Measurements from ENCODE around the gene KCNE1. TPM values are rescaled to one million over a fixed set of nuclear protein-coding genes. Genes with fewer than 3 reads are reported as not detected.

Gene KCNE1
- total RNA-seq, 1 donor = 1.2 TPM

- H3K9me3 ChIP-seq (ENCODE audit: low read depth, low read length) = no peaks in the 10 kb centered on the region
- H3K4me3 ChIP-seq (ENCODE audit: low read length) = no peak overlapping the region
- H3K27me3 ChIP-seq (ENCODE audit: insufficient read depth, low read length) = no peaks in the 10 kb centered on the region
- peaks cover 46% of the 10 kb centered on the region for H3K4me1 ChIP-seq (ENCODE audit: insufficient read depth, low read length)
Measured at GRCh38 chr21:34545079-34545884, 33.3 kb upstream of the KCNE1 start.

GRCh38 chr21:34544032-34544496, 32.1 kb upstream of the KCNE1 start:
- Histone ChIP-seq H3K4me3 (ENCODE audit: low read length) (no peak overlapping the region), H3K9me3 (ENCODE audit: low read depth, low read length) (no peaks in the 10 kb centered on the region), H3K27me3 (ENCODE audit: insufficient read depth, low read length) (no peaks in the 10 kb centered on the region), H3K4me1 (ENCODE audit: insufficient read depth, low read length) (peaks cover 46% of the 10 kb centered on the region)

- H3K27me3 ChIP-seq (ENCODE audit: insufficient read depth, low read length) = no peaks in the 10 kb centered on the region
- peaks cover 51% of the 10 kb centered on the region for H3K4me1 ChIP-seq (ENCODE audit: insufficient read depth, low read length)
- H3K4me3 ChIP-seq (ENCODE audit: low read length) = no peak overlapping the region
Measured at GRCh38 chr21:34543017-34543416, 31.0 kb upstream of the KCNE1 start.

GRCh38 chr21:34540206-34540605, 28.2 kb upstream of the KCNE1 start:
- Histone ChIP-seq H3K27me3 (ENCODE audit: insufficient read depth, low read length) (no peaks in the 10 kb centered on the region), H3K9me3 (ENCODE audit: low read depth, low read length) (no peaks in the 10 kb centered on the region), H3K4me1 (ENCODE audit: insufficient read depth, low read length) (peaks cover 37% of the 10 kb centered on the region), H3K4me3 (ENCODE audit: low read length) (no peak overlapping the region)

More at GRCh38 chr21:34543017-34543416, 31.0 kb upstream of the KCNE1 start:
- no peaks in the 10 kb centered on the region for H3K9me3 ChIP-seq (ENCODE audit: low read depth, low read length)

GRCh38 chr21:34537838-34538237, 25.8 kb upstream of the KCNE1 start:
- Histone ChIP-seq H3K9me3 (ENCODE audit: low read depth, low read length) (no peaks in the 10 kb centered on the region), H3K27me3 (ENCODE audit: insufficient read depth, low read length) (no peaks in the 10 kb centered on the region), H3K4me1 (ENCODE audit: insufficient read depth, low read length) (peaks cover 28% of the 10 kb centered on the region), H3K4me3 (ENCODE audit: low read length) (no peak overlapping the region)

GRCh38 chr21:34536820-34537219, 24.8 kb upstream of the KCNE1 start:
- Histone ChIP-seq H3K4me3 (ENCODE audit: low read length) (no peak overlapping the region), H3K4me1 (ENCODE audit: insufficient read depth, low read length) (peaks cover 28% of the 10 kb centered on the region), H3K27me3 (ENCODE audit: insufficient read depth, low read length) (no peaks in the 10 kb centered on the region), H3K9me3 (ENCODE audit: low read depth, low read length) (no peaks in the 10 kb centered on the region)

- H3K9me3 ChIP-seq (ENCODE audit: low read depth, low read length) = no peaks in the 10 kb centered on the region
- H3K4me1 ChIP-seq (ENCODE audit: insufficient read depth, low read length) = peaks cover 28% of the 10 kb centered on the region
- H3K27me3 ChIP-seq (ENCODE audit: insufficient read depth, low read length) = no peaks in the 10 kb centered on the region
- no peak overlapping the region for H3K4me3 ChIP-seq (ENCODE audit: low read length)
Measured at GRCh38 chr21:34536311-34536710, 24.3 kb upstream of the KCNE1 start.

- Histone ChIP-seq H3K27me3 (ENCODE audit: insufficient read depth, low read length) (no peaks in the 10 kb centered on the region), H3K4me3 (ENCODE audit: low read length) (no peak overlapping the region), H3K4me1 (ENCODE audit: insufficient read depth, low read length) (peaks cover 28% of the 10 kb centered on the region), H3K9me3 (ENCODE audit: low read depth, low read length) (no peaks in the 10 kb centered on the region)
Measured at GRCh38 chr21:34535886-34536285, 23.9 kb upstream of the KCNE1 start.

GRCh38 chr21:34534522-34534921, 22.5 kb upstream of the KCNE1 start:
- Histone ChIP-seq H3K4me1 (ENCODE audit: insufficient read depth, low read length) (peaks cover 28% of the 10 kb centered on the region), H3K9me3 (ENCODE audit: low read depth, low read length) (no peaks in the 10 kb centered on the region), H3K27me3 (ENCODE audit: insufficient read depth, low read length) (no peaks in the 10 kb centered on the region), H3K4me3 (ENCODE audit: low read length) (no peak overlapping the region)

- Histone ChIP-seq H3K4me3 (ENCODE audit: low read length) (no peak overlapping the region), H3K4me1 (ENCODE audit: insufficient read depth, low read length) (peaks cover 28% of the 10 kb centered on the region), H3K27me3 (ENCODE audit: insufficient read depth, low read length) (no peaks in the 10 kb centered on the region), H3K9me3 (ENCODE audit: low read depth, low read length) (no peaks in the 10 kb centered on the region)
Measured at GRCh38 chr21:34533938-34534337, 21.9 kb upstream of the KCNE1 start.

- no peak overlapping the region for H3K4me3 ChIP-seq (ENCODE audit: low read length)
- peaks cover 23% of the 10 kb centered on the region for H3K4me1 ChIP-seq (ENCODE audit: insufficient read depth, low read length)
- no peaks in the 10 kb centered on the region for H3K9me3 ChIP-seq (ENCODE audit: low read depth, low read length)
- no peaks in the 10 kb centered on the region for H3K27me3 ChIP-seq (ENCODE audit: insufficient read depth, low read length)
Measured at GRCh38 chr21:34531399-34531798, 19.4 kb upstream of the KCNE1 start.

- H3K4me3 ChIP-seq (ENCODE audit: low read length) = no peak overlapping the region
- no peaks in the 10 kb centered on the region for H3K9me3 ChIP-seq (ENCODE audit: low read depth, low read length)
- H3K4me1 ChIP-seq (ENCODE audit: insufficient read depth, low read length) = peaks cover 27% of the 10 kb centered on the region
- H3K27me3 ChIP-seq (ENCODE audit: insufficient read depth, low read length) = no peaks in the 10 kb centered on the region
Measured at GRCh38 chr21:34530261-34530660, 18.3 kb upstream of the KCNE1 start.

- no peaks in the 10 kb centered on the region for H3K27me3 ChIP-seq (ENCODE audit: insufficient read depth, low read length)
- H3K4me1 ChIP-seq (ENCODE audit: insufficient read depth, low read length) = peaks cover 14% of the 10 kb centered on the region
- no peak overlapping the region for H3K4me3 ChIP-seq (ENCODE audit: low read length)
- no peaks in the 10 kb centered on the region for H3K9me3 ChIP-seq (ENCODE audit: low read depth, low read length)
Measured at GRCh38 chr21:34528131-34528561, 16.1 kb upstream of the KCNE1 start.

- Histone ChIP-seq H3K4me3 (ENCODE audit: low read length) (no peak overlapping the region), H3K4me1 (ENCODE audit: insufficient read depth, low read length) (peaks cover 27% of the 10 kb centered on the region)
Measured at GRCh38 chr21:34526618-34527290, 14.7 kb upstream of the KCNE1 start.

GRCh38 chr21:34526241-34526617, 14.2 kb upstream of the KCNE1 start:
- Histone ChIP-seq H3K4me3 (ENCODE audit: low read length) (no peak overlapping the region), H3K27me3 (ENCODE audit: insufficient read depth, low read length) (no peaks in the 10 kb centered on the region), H3K4me1 (ENCODE audit: insufficient read depth, low read length) (peaks cover 32% of the 10 kb centered on the region), H3K9me3 (ENCODE audit: low read depth, low read length) (no peaks in the 10 kb centered on the region)

More at GRCh38 chr21:34526618-34527290, 14.7 kb upstream of the KCNE1 start:
- Histone ChIP-seq H3K9me3 (ENCODE audit: low read depth, low read length) (no peaks in the 10 kb centered on the region), H3K27me3 (ENCODE audit: insufficient read depth, low read length) (no peaks in the 10 kb centered on the region)
